Skeletal muscle tissue (tissue), 4 donors: Measurements from ENCODE around the gene PDE6B. TPM values are rescaled to one million over a fixed set of nuclear protein-coding genes. Genes with fewer than 3 reads are reported as not detected.
"Not testable (repeated sequence)": the region's sequence is repeated elsewhere in the genome, so short reads cannot be mapped to it uniquely, and the experiment has no call there.

Source experiments
- H3K27ac ChIP-seq: one replicate; pipeline ENCODE4 v1.7.0; 2013; ENCODE audit warnings: mild to moderate bottlenecking, low read depth, low read length, inconsistent platforms
- H3K27me3 ChIP-seq, 3 donors: one replicate each; pipeline ENCODE4 v1.7.0; 2013; ENCODE audit warnings: low read length in 3 of 3; ENCODE audit not compliant: control insufficient read depth in 3 of 3, insufficient read depth in 3 of 3
- H3K36me3 ChIP-seq, 3 donors: one replicate each; pipeline ENCODE4 v1.7.0; 2013; ENCODE audit warnings: low read length in 3 of 3; ENCODE audit not compliant: control insufficient read depth in 3 of 3, insufficient read depth in 3 of 3
- H3K4me1 ChIP-seq, 3 donors: one replicate each; pipeline ENCODE4 v1.7.0; 2013; ENCODE audit warnings: low read length in 3 of 3, mild to moderate bottlenecking in 3 of 3; ENCODE audit not compliant: control insufficient read depth in 3 of 3, insufficient read depth in 3 of 3
- H3K4me3 ChIP-seq, 3 donors: one replicate each; pipeline ENCODE4 v1.7.0; 2013; ENCODE audit warnings: low read length in 3 of 3
- H3K9ac ChIP-seq, 3 donors: one replicate each; pipeline ENCODE4 v1.7.0; 2013; ENCODE audit warnings: low read length in 3 of 3, mild to moderate bottlenecking in 3 of 3, moderate library complexity in 2 of 3, low read depth in 1 of 3
- H3K9me3 ChIP-seq, 3 donors: one replicate each; pipeline ENCODE4 v1.7.0; 2013; ENCODE audit warnings: low read length in 3 of 3; ENCODE audit not compliant: control insufficient read depth in 3 of 3
- total RNA-seq: library from RNA; depleted of rRNA; stranded (reverse); fragments of >200 nt; gene quantifications from one replicate; pipeline ENCODE4 v1.2.3, GENCODE V29; 2014
- donor health status: Osteomylitis.

Gene PDE6B
- total RNA-seq, 1 donor from 2014 or later = 8.9 TPM

- Histone ChIP-seq H3K27ac (no peak overlapping the region), H3K9ac (no peak overlapping the region), H3K4me3 (no peak overlapping the region), H3K36me3 (no peaks in the 10 kb centered on the region), H3K4me1 (peaks cover 21 to 30% (median 22%) of the 10 kb centered on the region in 3 donors), H3K27me3 (peaks cover 0 to 3% (median 2%) of the 10 kb centered on the region in 3 donors), H3K9me3 (no peaks in the 10 kb centered on the region)
Measured at GRCh38 chr4:704198-704891, 79.0 kb downstream of the PDE6B start.

GRCh38 chr4:704971-705277 is 79.6 kb downstream of the PDE6B start:
- Histone ChIP-seq H3K9me3 (no peaks in the 10 kb centered on the region), H3K9ac (peak overlapping the region; percentile 67 to 86 (median 76)), H3K27me3 (peaks cover 0 to 3% (median 2%) of the 10 kb centered on the region in 3 donors), H3K4me1 (peaks cover 21 to 30% (median 22%) of the 10 kb centered on the region in 3 donors), H3K4me3 (peak overlapping the region; percentile 77 to 84 (median 83)), H3K36me3 (peaks cover 0 to 2% (median 0%) of the 10 kb centered on the region in 3 donors), H3K27ac (peak overlapping the region; percentile 52)

GRCh38 chr4:705278-706082 is 80.1 kb downstream of the PDE6B start, which contains the start of gene PCGF3:
PCGF3 (plus strand) TSS chr4:705832; CDS start chr4:733681, 27,849 bp downstream.
- H3K4me1 ChIP-seq = peaks cover 21 to 33% (median 24%) of the 10 kb centered on the region in 3 donors
- peak within 1 kb of the TSS; percentile 84 to 90 (median 87) for H3K4me3 ChIP-seq
- peak within 1 kb of the TSS; percentile 64 for H3K27ac ChIP-seq
- peaks cover 0 to 5% (median 2%) of the 10 kb centered on the region in 3 donors for H3K36me3 ChIP-seq
- H3K9me3 ChIP-seq = no peaks in the 10 kb centered on the region
- peak within 1 kb of the TSS; percentile 93 to 97 (median 96) for H3K9ac ChIP-seq
- peaks cover 0 to 3% (median 2%) of the 10 kb centered on the region in 3 donors for H3K27me3 ChIP-seq

- H3K27ac ChIP-seq = peak overlapping the region; percentile 64
Measured at GRCh38 chr4:706083-706633, 80.8 kb downstream of the PDE6B start.

GRCh38 chr4:706834-707598 is 81.6 kb downstream of the PDE6B start:
- peaks cover 21 to 33% (median 24%) of the 10 kb centered on the region in 3 donors for H3K4me1 ChIP-seq
- no peaks in the 10 kb centered on the region for H3K27me3 ChIP-seq
- H3K36me3 ChIP-seq = peaks cover 0 to 6% (median 2%) of the 10 kb centered on the region in 3 donors
- no peak overlapping the region for H3K27ac ChIP-seq
- H3K9me3 ChIP-seq = no peaks in the 10 kb centered on the region
- H3K4me3 ChIP-seq = peak overlapping the region; percentile 57 to 65 (median 65)
- H3K9ac ChIP-seq = peak overlapping the region; percentile 73 to 97 (median 79)

More at GRCh38 chr4:706083-706633, 80.8 kb downstream of the PDE6B start:
- H3K9me3 ChIP-seq, H3K27me3 ChIP-seq, H3K36me3 ChIP-seq: not testable (repeated sequence)
- peaks cover 21 to 33% (median 24%) of the 10 kb centered on the region in 3 donors for H3K4me1 ChIP-seq
- H3K4me3 ChIP-seq = peak overlapping the region; percentile 83 to 90 (median 87)
- peak overlapping the region; percentile 93 to 97 (median 96) for H3K9ac ChIP-seq

- no peak overlapping the region for H3K27ac ChIP-seq
- no peak overlapping the region for H3K4me3 ChIP-seq
- peaks cover 0 to 6% (median 2%) of the 10 kb centered on the region in 3 donors for H3K36me3 ChIP-seq
- peak overlapping the region in 2 of 3 donors; percentile 25 to 50 for H3K9ac ChIP-seq
- no peaks in the 10 kb centered on the region for H3K9me3 ChIP-seq
- no peaks in the 10 kb centered on the region for H3K27me3 ChIP-seq
- H3K4me1 ChIP-seq = peaks cover 21 to 33% (median 24%) of the 10 kb centered on the region in 3 donors
Measured at GRCh38 chr4:707929-708630, 82.7 kb downstream of the PDE6B start.

- no peak overlapping the region for H3K27ac ChIP-seq
- no peak overlapping the region for H3K4me3 ChIP-seq
- peaks cover 21 to 33% (median 24%) of the 10 kb centered on the region in 3 donors for H3K4me1 ChIP-seq
- no peaks in the 10 kb centered on the region for H3K27me3 ChIP-seq
- peak overlapping the region in 1 of 3 donors; percentile 16 for H3K9ac ChIP-seq
- H3K9me3 ChIP-seq = no peaks in the 10 kb centered on the region
- H3K36me3 ChIP-seq = peaks cover 0 to 6% (median 2%) of the 10 kb centered on the region in 3 donors
Measured at GRCh38 chr4:708631-708933, 83.2 kb downstream of the PDE6B start.

GRCh38 chr4:709348-709747 is 84.0 kb downstream of the PDE6B start:
- Histone ChIP-seq H3K27me3 (no peaks in the 10 kb centered on the region), H3K4me3 (no peak overlapping the region), H3K27ac (no peak overlapping the region), H3K36me3 (peaks cover 0 to 8% (median 4%) of the 10 kb centered on the region in 3 donors), H3K9me3 (no peaks in the 10 kb centered on the region), H3K9ac (no peak overlapping the region), H3K4me1 (peaks cover 21 to 33% (median 24%) of the 10 kb centered on the region in 3 donors)

GRCh38 chr4:710116-710515 is 84.7 kb downstream of the PDE6B start:
- no peaks in the 10 kb centered on the region for H3K27me3 ChIP-seq
- no peak overlapping the region for H3K9ac ChIP-seq
- H3K4me3 ChIP-seq = no peak overlapping the region
- peaks cover 0 to 8% (median 4%) of the 10 kb centered on the region in 3 donors for H3K36me3 ChIP-seq
- no peaks in the 10 kb centered on the region for H3K9me3 ChIP-seq
- peaks cover 19 to 31% (median 22%) of the 10 kb centered on the region in 3 donors for H3K4me1 ChIP-seq
- H3K27ac ChIP-seq = no peak overlapping the region
